CD14-positive monocyte (primary cell): ENCODE data around the gene ZNRF4. TPM values are rescaled to one million over a fixed set of nuclear protein-coding genes. Genes with fewer than 3 reads are reported as not detected.

ENCODE experiments used
- DNase-seq, 3 donors: peaks; one replicate each; pipeline ENCODE4 v3.0.0-alpha.2; 2011 to 2022
- H2AFZ ChIP-seq: 2 replicates; pipeline ENCODE4 v1.6.0; 2012; ENCODE audit warnings: mild to moderate bottlenecking, low read depth, low read length, inconsistent platforms; ENCODE audit not compliant: insufficient read depth, poor library complexity, severe bottlenecking
- H3K27ac ChIP-seq, 2 donors: 1 replicate in 1 of 2; 2 replicates in 1 of 2; pipeline ENCODE4 v1.5.1; 2012 to 2013; ENCODE audit warnings: low read length in 2 of 2, control low read depth in 1 of 2, inconsistent platforms in 1 of 2, low read depth in 1 of 2, mild to moderate bottlenecking in 1 of 2
- H3K27me3 ChIP-seq, 2 donors: one replicate each; pipeline versions ENCODE4 v1.6.0 to v1.6.1; 2011 to 2013; ENCODE audit warnings: low read length in 2 of 2; ENCODE audit not compliant: control insufficient read depth in 2 of 2, insufficient read depth in 2 of 2
- H3K36me3 ChIP-seq, 2 donors: replicated peaks in 1 of 2; 1 replicate in 1 of 2; 2 replicates in 1 of 2; pipeline versions ENCODE4 v1.5.1 to v1.6.1; 2012 to 2013; ENCODE audit warnings: low read length in 2 of 2, control low read depth in 1 of 2, inconsistent platforms in 1 of 2, mild to moderate bottlenecking in 1 of 2; ENCODE audit not compliant: insufficient read depth in 2 of 2, control insufficient read depth in 1 of 2
- H3K4me1 ChIP-seq, 2 donors: 1 replicate in 1 of 2; 2 replicates in 1 of 2; pipeline versions ENCODE4 v1.5.1 to v1.6.1; 2012 to 2013; ENCODE audit warnings: low read length in 2 of 2, control low read depth in 1 of 2, inconsistent platforms in 1 of 2, mild to moderate bottlenecking in 1 of 2, moderate library complexity in 1 of 2; ENCODE audit not compliant: insufficient read depth in 2 of 2, control insufficient read depth in 1 of 2
- H3K4me2 ChIP-seq: replicated peaks from 2 replicates; pipeline ENCODE3; 2012; ENCODE audit warnings: low read length, moderate library complexity, mild to moderate bottlenecking; ENCODE audit not compliant: poor library complexity, severe bottlenecking; ENCODE audit errors: extremely low read depth
- H3K4me3 ChIP-seq, 3 experiments: fragments of 200-600 bp in 1 of 3; sonication (generic) in 1 of 3; replicated peaks in 1 of 3; 1 replicate in 2 of 3; 2 replicates in 1 of 3; pipeline ENCODE4 v1.5.1; 2011 to 2013; ENCODE audit warnings: low read length in 3 of 3, mild to moderate bottlenecking in 3 of 3, control low read depth in 2 of 3, low read depth in 2 of 3, inconsistent platforms in 1 of 3, moderate library complexity in 1 of 3
- H3K79me2 ChIP-seq: 2 replicates; pipeline ENCODE4 v1.6.0; 2012; ENCODE audit warnings: mild to moderate bottlenecking, control low read depth, inconsistent platforms, low read length, moderate library complexity; ENCODE audit not compliant: insufficient read depth
- H3K9ac ChIP-seq: 2 replicates; pipeline ENCODE4 v1.6.0; 2017; ENCODE audit warnings: low read length, mild to moderate bottlenecking; ENCODE audit not compliant: insufficient read depth, poor library complexity, severe bottlenecking
- H3K9me3 ChIP-seq, 2 donors: replicated peaks in 1 of 2; 1 replicate in 1 of 2; 2 replicates in 1 of 2; pipeline versions ENCODE4 v1.5.1 to v1.6.1; 2012 to 2013; ENCODE audit warnings: low read length in 2 of 2, control low read depth in 1 of 2; ENCODE audit not compliant: control insufficient read depth in 1 of 2, insufficient read depth in 1 of 2
- H4K20me1 ChIP-seq: 2 replicates; pipeline ENCODE4 v1.6.0; 2012; ENCODE audit warnings: mild to moderate bottlenecking, low read length, control low read depth, moderate library complexity; ENCODE audit not compliant: insufficient read depth
- H3K27ac Mint-ChIP-seq, 7 donors: one replicate each; pipeline ENCODE4 v1.8.0; 2020; ENCODE audit warnings: mild to moderate bottlenecking in 7 of 7, mixed read lengths in 7 of 7, moderate library complexity in 6 of 7, inconsistent platforms in 2 of 7
- H3K27me3 Mint-ChIP-seq, 3 donors: one replicate each; pipeline ENCODE4 v1.8.0; 2021 to 2022; ENCODE audit warnings: low read depth in 3 of 3, mild to moderate bottlenecking in 3 of 3, mixed read lengths in 3 of 3, moderate library complexity in 3 of 3, inconsistent platforms in 1 of 3
- H3K36me3 Mint-ChIP-seq, 2 donors: one replicate each; pipeline ENCODE4 v1.8.0; 2020; ENCODE audit warnings: mixed read lengths in 2 of 2, inconsistent platforms in 1 of 2, mild to moderate bottlenecking in 1 of 2
- H3K4me1 Mint-ChIP-seq: one replicate; pipeline ENCODE4 v1.8.0; 2020; ENCODE audit warnings: mild to moderate bottlenecking, mixed read lengths
- H3K4me3 Mint-ChIP-seq, 2 donors: one replicate each; pipeline ENCODE4 v1.8.0; 2020; ENCODE audit warnings: mild to moderate bottlenecking in 2 of 2, mixed read lengths in 2 of 2, moderate library complexity in 1 of 2
- H3K9me3 Mint-ChIP-seq, 7 donors: one replicate each; pipeline ENCODE4 v1.8.0; 2020 to 2022; ENCODE audit warnings: mixed read lengths in 7 of 7, mild to moderate bottlenecking in 6 of 7, moderate library complexity in 6 of 7, inconsistent platforms in 2 of 7
- WGBS: methylation state at CpG from one replicate; pipeline ENCODE4 v1.1.5; 2013; ENCODE audit warnings: missing lambda C conversion rate; ENCODE audit not compliant: insufficient coverage; 5-methylcytosine and 5-hydroxymethylcytosine counted together
- intact Hi-C, 2 donors: fragments of 100-400 bp; cut with micrococcal nuclease; formaldehyde crosslinking; loops; one replicate each; pipeline versions ENCODE4 v1.15.0 to v1.15.1; 2023
- polyA plus RNA-seq, 3 donors: library from polyadenylated mRNA; depleted of rRNA in 1 of 3; unstranded in 2 of 3; stranded (reverse) in 1 of 3; fragments of 300-500 nt in 2 of 3; fragments of >200 nt in 1 of 3; fragmentation: Illumina TruSeq in 2 of 3; gene quantifications; 1 replicate in 2 of 3; 2 replicates in 1 of 3; pipeline ENCODE4 v1.2.3, GENCODE V29; 2012 to 2021
- TF ChIP-seq, protein P1 (sequence below): fragments of 200-600 bp; IDR thresholded peaks from one replicate; pipeline ENCODE4 v1.8.0; 2022; ENCODE audit warnings: antibody characterized with exemption, mild to moderate bottlenecking

Gene ZNRF4
- polyA plus RNA-seq, 3 donors = not detected

DNA sequence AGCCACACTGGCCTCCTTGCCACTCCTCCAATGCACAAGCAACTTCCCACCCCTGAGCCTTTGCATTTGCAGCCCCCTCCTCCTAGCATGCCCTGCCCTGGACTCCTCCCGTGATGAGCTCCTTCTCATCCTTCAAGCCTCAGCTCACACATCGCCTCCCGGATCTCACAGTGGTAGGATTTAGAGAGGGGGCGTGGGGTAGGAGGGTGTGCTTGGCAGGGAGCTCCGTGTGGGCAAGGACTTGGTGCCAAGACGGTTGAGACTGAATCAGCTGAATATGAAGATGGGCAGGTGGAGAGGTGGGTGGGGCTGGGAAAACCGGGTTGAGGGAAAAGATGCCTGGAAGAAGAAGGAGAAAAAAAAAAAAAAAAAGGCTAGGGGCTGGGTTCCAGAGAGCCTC lies 48.4 kb upstream of the ZNRF4 start:
- TF ChIP-seq, protein P1, sequence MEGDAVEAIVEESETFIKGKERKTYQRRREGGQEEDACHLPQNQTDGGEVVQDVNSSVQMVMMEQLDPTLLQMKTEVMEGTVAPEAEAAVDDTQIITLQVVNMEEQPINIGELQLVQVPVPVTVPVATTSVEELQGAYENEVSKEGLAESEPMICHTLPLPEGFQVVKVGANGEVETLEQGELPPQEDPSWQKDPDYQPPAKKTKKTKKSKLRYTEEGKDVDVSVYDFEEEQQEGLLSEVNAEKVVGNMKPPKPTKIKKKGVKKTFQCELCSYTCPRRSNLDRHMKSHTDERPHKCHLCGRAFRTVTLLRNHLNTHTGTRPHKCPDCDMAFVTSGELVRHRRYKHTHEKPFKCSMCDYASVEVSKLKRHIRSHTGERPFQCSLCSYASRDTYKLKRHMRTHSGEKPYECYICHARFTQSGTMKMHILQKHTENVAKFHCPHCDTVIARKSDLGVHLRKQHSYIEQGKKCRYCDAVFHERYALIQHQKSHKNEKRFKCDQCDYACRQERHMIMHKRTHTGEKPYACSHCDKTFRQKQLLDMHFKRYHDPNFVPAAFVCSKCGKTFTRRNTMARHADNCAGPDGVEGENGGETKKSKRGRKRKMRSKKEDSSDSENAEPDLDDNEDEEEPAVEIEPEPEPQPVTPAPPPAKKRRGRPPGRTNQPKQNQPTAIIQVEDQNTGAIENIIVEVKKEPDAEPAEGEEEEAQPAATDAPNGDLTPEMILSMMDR = no peak
- intact Hi-C loops = no loop called here
- no peak overlapping the region for H3K27ac ChIP-seq
- WGBS = 43% methylated on average over 2 of the region's 7 CpGs
- H3K36me3 ChIP-seq = no peaks in the 10 kb centered on the region
- no peak for DNase-seq
- Mint-ChIP-seq H3K9me3 (peaks cover 2 to 15% (median 6%) of the 10 kb centered on the region in 7 donors), H3K27me3 (peaks cover 5 to 9% (median 7%) of the 10 kb centered on the region in 3 donors), H3K27ac (no peak overlapping the region), H3K4me1 (no peaks in the 10 kb centered on the region), H3K4me3 (no peak overlapping the region), H3K36me3 (no peaks in the 10 kb centered on the region)
- peaks cover 0 to 3% of the 10 kb centered on the region in 2 donors for H3K9me3 ChIP-seq
- H3K4me1 ChIP-seq = no peaks in the 10 kb centered on the region
- H3K4me3 ChIP-seq = no peak overlapping the region
- H3K27me3 ChIP-seq = no peaks in the 10 kb centered on the region
- no peaks in the 10 kb centered on the region for H4K20me1 ChIP-seq
- no peaks in the 10 kb centered on the region for H3K79me2 ChIP-seq
- no peak overlapping the region for H3K4me2 ChIP-seq
- no peak overlapping the region for H3K9ac ChIP-seq
- H2AFZ ChIP-seq = no peak overlapping the region

DNA sequence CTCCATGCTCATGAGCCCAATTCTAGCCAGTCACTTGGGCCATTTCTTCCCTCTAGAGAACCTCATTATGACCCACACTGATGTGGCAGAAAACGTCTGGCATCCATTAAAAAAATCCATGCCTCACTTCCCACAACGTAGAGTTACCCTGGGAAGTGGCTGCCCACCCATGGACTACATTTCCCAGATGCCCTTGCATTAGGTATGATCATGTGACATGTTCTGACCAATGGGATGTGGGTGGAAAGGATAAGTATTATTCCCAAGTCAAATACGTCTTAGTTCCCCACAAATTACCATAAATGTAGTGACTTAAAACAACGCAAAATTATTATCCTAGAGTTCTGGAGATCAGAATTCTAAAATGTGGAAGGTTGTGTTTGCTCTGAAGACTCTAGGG lies 47.9 kb upstream of the ZNRF4 start:
- no peaks in the 10 kb centered on the region for H3K36me3 ChIP-seq
- WGBS = no CpG with 5 or more reads among the region's 4 CpGs
- Mint-ChIP-seq H3K27me3 (peaks cover 5 to 7% (median 7%) of the 10 kb centered on the region in 3 donors), H3K9me3 (peaks cover 2 to 17% (median 6%) of the 10 kb centered on the region in 7 donors), H3K4me1 (no peaks in the 10 kb centered on the region), H3K4me3 (no peak overlapping the region), H3K27ac (no peak overlapping the region), H3K36me3 (no peaks in the 10 kb centered on the region)
- H3K4me1 ChIP-seq = no peaks in the 10 kb centered on the region
- peaks cover 0 to 3% of the 10 kb centered on the region in 2 donors for H3K9me3 ChIP-seq
- intact Hi-C loops = no loop called here
- H3K9ac ChIP-seq = no peak overlapping the region
- no peaks in the 10 kb centered on the region for H3K27me3 ChIP-seq
- DNase-seq = no peak
- H3K27ac ChIP-seq = no peak overlapping the region
- no peak overlapping the region for H3K4me3 ChIP-seq
- TF ChIP-seq, protein P1 = no peak
- H3K79me2 ChIP-seq = no peaks in the 10 kb centered on the region
- H4K20me1 ChIP-seq = no peaks in the 10 kb centered on the region
- no peak overlapping the region for H3K4me2 ChIP-seq
- no peak overlapping the region for H2AFZ ChIP-seq
